Renal cortical epithelial cell (primary cell): Measurements from ENCODE around the gene ATP6V1C2. TPM values are rescaled to one million over a fixed set of nuclear protein-coding genes. Genes with fewer than 3 reads are reported as not detected.

ENCODE experiments used
- DNase-seq: peaks from one replicate; pipeline ENCODE4 v3.0.0-alpha.2; 2011; ENCODE audit warnings: low read depth
- total RNA-seq: library from RNA; depleted of rRNA; stranded (reverse); fragments of >200 nt; gene quantifications from 2 replicates; pipeline ENCODE4 v1.2.3, GENCODE V29; 2014

ATP6V1C2 gene
- total RNA-seq, 1 donor from 2014 or later: 0.05 TPM

DNA sequence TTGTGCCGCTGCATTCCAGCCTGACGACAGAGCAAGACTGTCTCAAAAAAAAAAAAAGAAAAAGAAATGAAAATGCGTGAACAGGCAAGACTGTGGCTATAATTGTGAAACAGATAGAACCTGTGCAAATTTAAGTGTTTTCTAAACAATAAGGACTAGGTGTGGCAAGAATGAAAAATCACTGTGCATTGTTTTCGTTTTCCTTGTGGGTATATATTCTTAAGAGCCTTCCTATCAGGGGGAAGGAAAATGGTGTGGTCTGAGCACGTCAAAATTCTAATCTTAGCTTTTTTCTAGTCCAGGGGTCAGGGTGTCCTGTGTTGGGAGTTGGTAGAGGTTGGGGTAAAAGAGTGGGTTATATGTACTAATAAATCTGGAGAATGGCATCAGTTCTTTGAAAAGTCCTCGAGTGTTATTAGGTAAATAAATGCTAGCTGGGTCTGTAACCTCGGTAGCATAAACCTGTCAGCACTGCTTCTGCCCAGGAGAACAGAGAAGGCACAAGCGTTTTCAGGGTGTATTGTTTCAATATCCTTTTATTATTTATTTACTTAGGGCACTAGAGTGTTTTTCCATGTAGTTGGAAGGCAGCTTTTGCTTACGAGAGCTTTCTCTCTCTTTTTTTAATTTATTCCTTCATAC lies 11.6 kb downstream of the ATP6V1C2 start:
- DNase-seq: no peak

DNA sequence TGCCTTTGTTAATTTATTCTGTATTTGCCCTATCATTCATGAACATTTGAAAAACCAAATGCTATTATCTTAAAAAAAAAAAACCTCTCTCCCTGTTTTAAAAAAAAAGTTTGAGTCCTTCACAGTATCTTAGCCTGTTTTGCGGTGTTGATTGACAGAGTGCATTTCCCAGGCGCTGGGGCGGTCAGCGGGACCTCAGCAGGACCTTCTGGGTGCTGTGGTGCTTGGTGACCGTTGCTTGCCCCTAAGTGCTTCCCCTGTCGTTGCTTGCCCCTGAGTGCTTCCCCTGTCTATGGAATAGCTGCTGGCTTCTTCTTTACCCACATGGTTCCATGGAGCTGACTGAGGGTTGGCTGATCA lies 12.1 kb downstream of the ATP6V1C2 start:
- no peak for DNase-seq

DNA sequence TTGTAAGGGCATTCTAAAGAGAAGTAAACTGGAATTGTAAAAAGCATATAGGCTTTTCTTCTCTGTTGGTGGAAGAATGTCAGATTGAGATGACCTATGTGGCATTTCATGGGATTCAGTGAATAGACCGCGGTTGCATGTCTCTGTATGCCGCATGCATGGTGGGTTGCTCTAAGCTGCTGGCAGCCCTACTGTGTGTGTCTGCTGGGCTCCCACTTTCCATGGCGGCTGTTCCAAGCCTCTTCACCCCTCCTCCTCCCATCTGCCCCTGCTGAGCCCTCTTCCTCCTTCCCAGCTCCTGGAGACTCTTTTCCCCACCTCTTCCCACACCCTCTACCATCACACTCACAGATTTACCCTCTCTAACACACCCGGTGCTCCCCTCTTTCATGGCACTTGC lies 12.6 kb downstream of the ATP6V1C2 start:
- peak; percentile 11 for DNase-seq

DNA sequence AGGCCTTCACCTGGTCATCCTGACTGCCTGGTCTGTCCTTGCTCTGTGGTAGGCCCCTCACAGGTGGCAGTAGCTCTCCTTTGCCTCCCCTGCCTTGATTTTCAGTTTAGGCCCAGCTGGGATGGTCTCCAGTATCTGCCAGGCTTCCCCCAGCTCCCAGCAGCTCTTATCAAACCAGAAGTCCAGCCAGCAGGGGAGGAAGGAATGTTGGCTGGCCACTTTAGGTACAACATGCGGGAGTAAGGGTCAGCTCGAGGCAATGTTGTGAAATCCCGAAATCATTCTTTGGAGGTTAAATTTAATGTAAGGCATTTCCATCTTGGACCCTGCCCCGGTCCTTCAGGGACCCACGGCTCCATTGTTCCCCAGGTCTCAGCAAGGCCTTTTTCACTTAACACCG lies 16.8 kb downstream of the ATP6V1C2 start:
- no peak for DNase-seq

DNA sequence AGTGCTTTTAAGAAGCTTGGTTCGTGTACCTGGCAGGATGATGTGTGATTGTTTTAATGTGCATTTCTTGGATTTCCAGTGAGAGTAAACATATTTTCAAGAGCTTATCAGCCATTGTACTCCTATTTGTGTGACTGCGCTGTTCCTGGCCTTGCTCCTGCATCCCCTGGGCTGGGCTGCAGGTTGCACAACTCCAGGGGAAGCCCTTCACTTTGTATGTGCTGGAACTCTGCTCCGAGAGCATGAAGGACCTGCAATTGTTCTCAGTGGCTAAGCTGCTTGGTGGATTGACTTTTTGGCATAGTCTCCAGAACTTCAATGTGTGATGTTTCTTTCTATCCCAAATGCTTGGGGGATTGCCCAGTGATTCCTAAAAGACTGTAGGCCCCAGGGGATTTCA lies 18.8 kb downstream of the ATP6V1C2 start:
- no peak for DNase-seq

DNA sequence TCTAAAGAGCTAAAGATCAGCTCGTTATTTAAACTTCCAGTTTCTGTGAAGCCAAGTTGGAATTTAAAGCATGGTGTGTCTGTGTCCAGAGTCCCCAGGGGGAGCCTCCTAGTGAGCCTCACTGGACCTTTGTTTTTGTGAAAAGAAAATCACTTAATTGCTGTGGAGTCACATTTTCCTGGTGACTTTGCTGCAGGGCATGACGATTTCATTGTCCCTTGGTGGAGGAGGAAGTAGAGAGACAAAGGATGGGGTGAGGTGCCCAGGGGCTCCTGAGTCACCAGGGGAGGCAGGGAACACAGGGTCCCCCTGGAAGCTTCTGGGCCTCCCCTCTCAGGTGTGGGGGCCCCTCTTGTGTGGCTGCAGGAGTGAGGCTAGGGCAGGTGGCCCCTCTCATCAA lies 19.7 kb downstream of the ATP6V1C2 start:
- no peak for DNase-seq

DNA sequence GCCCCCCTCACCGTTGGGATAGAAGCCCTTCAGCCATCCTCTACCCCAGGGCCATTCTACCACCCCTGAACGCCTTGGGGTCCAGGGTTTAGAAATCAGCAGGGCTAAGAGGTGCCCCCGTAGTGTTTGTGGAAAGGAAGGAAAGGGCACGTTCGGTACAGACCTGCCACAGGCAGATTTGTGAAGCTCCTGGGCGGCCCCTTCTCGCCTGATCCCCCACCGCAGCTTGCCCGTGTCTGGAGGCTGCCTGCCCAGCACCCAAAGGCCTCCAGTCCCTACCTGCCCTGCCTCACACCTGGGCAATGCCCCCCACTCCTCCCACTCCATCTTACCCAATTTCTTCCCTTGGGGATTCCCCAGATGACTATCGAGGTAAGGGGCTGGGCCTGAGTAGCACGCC lies 21.2 kb downstream of the ATP6V1C2 start:
- no peak for DNase-seq

DNA sequence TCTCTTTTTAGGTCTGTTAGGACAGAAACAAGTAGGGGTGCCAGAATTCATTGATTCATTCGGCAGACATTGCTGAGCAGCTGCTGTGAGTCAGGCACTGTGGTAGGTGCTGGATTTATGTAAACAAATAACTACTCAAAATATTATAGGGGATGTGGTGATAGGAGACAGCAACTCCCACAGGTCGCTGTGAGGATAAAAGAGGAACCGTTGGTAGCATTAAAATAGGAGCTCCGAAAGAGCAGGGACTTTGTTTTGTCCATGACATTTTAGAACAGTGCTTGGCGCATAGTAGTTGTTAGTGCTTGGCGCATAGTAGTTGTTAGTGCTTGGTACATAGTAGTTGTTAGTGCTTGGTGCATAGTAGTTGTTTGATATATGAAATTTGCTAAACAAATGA lies 29.2 kb downstream of the ATP6V1C2 start:
- no peak for DNase-seq

DNA sequence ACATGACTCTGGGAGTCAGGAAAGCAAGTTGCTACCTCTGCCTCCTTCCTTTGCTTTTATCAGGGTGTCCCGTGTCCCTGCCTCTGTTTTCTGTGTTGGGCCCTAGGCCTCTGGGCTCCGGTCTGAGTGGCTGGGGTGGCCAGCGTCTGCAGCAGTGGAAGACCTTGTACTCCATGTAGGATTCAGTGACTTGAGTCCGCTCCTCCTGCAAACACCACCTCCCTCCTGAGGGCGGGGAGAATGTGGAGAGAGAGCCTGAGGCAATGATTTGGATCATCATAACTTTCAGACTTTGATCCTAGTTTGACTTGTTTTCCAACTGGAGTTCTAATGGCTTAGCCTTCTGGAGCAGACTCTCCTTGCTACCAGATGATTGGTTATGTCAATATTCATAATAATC lies 30.8 kb downstream of the ATP6V1C2 start:
- no peak for DNase-seq

DNA sequence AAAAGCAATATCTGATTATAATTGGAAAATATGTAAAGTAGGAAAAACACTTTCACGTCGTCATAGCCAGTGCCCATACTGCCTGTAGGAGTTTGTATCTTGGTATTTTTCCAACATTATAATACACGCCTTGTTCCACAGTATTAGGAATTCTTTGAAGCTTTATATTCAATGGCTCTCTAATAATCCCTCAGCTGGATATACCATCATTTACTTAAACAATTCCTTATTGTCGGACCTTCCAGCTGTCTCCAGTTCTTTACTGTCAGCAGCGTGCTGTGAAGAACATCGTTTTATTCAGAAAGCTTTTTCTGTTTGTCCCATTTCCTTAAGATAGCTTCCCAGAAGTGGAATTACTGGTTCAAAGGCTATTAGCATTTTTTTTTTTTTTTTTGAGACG lies 31.7 kb downstream of the ATP6V1C2 start:
- no peak for DNase-seq

DNA sequence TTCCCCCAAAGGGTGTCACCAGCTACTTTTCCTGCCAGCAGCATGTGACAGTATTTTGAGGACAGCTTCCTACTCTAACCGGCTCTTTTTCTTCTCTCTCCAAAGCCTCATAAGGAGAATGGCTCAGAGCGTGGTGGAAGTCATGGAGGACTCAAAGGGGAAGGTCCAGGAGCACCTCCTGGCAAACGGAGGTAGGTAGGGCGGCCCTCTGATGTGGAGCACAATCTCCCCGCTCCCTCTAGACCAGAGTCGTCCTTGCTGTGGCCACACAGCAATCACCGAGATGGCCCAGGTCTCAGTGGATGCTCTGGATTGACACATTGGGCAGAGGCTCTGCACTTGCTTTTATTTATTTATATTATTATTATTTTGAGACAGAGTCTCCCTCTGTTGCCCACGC lies 32.4 kb downstream of the ATP6V1C2 start:
- no peak for DNase-seq

DNA sequence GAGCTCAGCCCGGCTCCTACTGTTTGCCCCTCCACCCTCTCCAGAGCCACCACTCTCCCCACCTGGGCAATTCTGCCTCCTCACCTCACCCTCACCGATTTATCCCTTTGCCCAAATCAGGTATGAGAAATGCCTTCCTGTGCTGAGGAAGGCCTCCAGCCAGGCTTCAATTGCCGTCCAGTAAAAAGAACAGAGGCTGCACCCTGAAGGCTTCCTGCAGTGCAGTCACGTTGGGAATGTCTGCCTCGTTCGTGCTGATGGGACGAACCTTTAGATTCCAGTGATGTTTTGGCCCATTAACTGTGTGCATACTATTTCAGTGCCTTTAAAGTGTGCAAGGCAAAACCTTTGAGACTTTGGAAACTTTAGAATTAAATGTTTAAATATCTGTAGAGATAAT lies 34.2 kb downstream of the ATP6V1C2 start:
- DNase-seq: no peak

DNA sequence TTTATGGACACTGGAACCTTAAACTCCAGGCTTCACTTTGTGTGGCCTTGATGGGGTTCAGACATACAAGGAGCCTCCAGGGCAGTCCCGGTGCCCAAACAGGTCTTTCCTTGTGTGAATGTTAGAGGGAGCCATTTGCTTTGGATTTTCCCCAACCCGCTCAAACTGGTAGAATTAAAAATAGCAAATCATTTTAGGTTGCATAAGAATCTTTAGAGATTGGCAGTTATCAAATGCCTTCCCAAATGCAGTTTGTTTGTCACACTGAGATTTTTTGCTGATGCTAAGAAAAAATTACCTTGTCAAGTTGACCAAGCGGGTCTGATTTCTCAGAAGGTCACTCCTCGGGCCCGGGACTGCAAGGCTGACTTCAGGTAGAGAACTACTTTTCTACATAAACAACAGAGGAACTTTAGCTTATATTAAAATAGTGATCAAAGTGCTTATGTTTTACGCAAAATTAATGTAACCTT lies 36.4 kb downstream of the ATP6V1C2 start:
- DNase-seq: no peak

DNA sequence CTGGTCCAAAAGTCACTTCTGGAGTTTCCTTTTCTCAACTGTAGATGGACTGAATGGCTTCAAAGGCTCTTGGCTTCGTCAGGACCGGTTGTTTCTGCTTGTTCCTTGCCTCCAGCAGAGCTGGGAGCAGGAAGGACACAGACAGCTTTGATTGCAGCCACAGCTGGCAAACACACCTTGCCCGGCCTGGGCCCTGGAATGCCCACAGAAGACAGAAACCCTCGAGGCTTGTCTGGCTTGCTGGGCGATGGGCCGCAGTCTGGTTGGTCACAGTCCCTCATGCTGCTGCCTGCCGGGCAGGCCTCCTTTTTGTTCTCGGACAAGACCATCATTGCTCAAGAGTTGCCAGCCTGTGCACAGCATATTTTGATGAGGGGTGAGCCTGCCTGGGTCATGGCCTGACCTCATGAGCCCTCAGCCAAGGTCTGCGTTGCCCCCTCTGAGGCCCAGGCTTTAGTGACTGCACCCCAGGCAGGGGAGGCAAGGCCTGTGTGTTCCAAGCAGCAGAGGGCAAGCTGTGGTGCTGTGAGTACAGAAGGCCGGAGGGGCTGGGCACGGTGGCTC lies 37.8 kb downstream of the ATP6V1C2 start:
- DNase-seq: no peak

DNA sequence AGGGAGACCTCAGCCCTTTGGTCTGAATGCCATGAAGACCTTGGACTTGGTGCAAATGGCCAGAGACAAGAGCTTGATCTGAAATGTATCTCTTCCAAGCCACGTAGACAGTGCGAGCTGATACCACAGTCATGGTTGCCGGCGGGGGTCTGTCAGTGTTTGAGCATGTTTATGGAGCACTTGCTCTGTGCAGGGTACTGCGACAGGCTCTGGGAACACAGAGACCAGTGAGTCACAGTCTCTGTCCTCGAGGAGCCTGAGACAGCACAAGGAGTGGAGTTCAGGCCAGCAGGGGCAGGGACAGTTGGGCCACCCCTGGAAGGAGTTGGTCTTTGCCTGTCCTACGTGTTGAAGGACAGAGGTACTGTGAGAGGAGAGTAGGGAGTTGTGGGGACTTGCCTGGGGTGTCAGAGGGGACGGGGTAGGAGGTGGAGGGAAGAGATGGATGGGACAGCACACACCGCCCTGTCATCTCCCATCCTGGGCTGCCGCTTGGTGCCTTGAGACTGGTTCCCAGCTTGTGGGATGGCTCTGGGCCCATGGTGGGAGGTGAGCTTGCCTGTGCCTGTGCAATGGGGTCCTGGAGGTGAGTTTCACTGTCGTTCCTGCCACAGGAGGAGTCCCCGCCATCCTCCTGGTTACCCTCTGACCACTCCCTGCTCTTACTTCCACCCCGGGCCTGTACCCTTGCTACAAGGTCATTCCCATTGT lies 39.5 kb downstream of the ATP6V1C2 start:
- DNase-seq: no peak

DNA sequence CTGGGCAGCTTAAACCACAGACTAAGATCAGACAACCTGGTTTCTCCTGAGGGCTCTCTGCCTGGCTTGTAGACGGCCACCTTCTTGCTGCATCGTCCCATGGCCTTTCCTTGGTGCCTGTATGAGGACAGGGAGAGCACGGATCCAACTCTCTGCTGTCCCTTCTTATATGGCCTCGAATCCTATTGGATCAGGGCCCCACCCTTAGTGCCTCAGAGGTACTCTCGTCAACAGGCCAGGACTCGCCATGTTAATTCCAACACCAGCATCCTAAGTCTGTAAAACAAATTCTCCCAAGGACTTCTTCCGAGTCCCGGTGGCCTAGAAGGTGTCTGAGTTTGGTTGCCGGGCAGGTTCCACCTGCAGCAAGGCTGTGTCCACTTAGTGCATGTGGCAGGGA lies 40.2 kb downstream of the ATP6V1C2 start:
- DNase-seq: no peak

DNA sequence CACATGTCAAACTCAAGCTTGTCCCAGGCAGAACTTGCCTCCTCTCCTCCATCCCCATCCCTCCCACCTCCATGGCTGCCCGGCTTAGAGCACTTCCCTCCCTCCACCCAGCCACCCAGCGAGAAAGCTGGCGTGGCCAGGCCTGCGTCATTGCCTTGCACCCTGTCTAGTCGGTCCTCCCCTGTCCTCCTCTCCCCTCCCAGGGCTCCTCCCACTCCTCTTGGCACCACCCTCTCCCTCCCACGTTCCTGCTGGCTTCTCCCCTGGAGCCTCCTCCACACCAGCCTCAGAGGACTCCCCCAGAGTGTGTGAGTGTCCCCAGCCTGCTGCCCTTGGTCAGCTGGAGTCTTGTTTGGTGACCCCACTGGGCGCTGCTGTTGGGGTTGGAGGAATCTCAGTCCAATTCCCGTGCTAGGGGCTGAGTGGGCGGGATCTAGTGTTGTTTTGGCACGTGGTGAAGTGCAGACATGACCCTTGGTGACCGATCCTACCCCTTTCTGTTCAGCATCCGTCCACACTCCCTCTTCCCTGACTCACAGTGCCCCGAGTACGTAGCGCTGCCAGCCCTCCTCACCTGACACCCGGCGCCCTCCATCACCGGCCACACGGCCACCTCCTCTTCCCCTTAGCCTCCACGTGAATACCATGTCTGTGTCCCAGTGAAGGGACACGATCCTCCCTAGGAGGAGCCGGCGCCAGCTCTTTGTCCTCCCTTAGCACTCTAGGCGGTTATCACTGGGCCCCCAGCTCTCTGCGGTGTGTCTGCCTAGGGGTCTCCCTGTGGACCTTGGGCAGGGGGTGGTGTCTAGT lies 41.4 kb downstream of the ATP6V1C2 start:
- peak; percentile 14 for DNase-seq

DNA sequence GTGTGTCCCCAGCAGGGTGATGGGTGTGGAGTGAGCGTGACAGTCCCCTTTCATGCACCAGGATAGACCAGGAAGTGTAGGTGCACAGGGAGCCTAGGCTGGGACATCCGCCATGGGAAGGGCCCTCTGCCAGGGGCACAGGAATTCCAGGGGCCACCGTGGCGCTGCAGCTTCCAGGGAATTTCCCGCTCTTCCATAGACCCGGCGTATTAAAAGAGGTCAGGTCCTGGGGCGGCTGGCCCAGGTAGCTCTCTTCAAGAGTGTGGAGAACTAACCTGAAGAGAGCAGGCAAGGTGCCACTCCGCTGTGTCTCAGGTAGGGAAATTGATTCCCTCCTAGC lies 42.0 kb downstream of the ATP6V1C2 start:
- DNase-seq: no peak

DNA sequence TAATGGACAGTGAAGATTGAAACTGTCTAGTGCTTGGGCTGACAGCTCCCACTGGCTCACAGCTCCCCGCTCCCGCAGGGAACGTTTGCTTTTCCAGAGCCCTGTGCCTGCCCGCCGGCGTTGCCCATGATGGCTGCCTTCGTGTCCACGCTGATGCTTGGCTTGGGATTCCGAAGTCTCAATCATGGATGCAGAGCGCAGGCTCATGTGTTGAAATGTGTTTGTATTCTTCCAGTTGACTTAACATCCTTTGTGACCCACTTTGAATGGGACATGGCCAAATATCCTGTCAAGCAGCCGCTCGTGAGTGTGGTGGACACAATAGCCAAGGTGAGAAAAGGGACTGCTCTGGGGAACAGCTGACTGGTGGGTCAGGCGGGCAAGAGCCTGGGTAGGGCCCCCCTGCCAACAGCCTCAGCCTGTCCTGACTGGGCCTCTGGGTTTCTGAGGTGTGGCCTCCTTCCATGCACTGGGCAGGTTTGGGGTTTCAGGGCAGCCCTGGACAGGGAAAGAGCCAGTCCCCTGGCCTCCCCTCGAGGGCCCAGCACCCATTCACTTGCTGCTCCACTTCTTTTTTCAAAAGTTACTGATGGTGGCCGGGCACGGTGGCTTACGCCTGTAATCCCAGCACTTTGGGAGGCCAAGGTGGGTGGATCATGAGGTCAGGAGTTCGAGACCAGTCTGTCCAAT lies 42.8 kb downstream of the ATP6V1C2 start:
- no peak for DNase-seq

DNA sequence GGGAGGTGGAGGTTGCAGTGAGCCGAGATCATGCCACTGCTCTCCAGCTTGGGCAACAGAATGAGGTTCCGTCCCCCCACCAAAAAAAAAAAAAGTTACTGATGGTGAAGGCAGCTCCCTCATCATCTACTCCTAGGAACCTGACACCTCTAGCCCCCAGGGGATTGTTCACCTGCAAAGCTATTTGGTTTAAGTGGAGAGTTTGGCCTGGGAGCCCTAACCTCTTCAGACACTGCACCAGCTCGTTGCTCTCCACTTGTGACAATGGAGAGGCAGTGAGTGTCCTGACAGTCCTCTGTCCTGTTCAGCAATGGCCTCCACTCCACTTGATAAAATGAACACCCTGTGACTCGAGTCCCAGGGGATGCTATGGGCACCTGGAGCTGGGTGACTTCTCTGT lies 43.5 kb downstream of the ATP6V1C2 start:
- DNase-seq: no peak

DNA sequence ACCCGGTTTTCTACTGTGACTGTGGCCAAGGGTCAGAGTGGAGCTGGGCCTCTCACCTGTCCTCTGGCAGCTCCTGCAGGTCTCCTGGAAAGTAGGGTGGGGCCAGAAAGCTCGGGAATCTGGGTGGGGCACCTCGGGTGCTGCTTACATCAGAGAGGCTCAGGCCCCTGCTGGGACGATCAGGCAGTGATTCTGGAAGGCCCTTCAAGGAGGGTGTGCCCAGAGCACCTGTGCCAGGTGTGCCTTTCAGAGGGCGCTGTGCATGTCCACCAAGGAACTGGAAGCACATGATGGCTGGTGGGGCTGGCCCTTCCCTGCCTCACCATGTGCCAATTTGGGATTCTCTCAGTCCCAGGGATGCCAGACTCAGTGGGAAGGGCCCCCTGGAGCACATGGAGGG lies 44.0 kb downstream of the ATP6V1C2 start:
- DNase-seq: no peak

DNA sequence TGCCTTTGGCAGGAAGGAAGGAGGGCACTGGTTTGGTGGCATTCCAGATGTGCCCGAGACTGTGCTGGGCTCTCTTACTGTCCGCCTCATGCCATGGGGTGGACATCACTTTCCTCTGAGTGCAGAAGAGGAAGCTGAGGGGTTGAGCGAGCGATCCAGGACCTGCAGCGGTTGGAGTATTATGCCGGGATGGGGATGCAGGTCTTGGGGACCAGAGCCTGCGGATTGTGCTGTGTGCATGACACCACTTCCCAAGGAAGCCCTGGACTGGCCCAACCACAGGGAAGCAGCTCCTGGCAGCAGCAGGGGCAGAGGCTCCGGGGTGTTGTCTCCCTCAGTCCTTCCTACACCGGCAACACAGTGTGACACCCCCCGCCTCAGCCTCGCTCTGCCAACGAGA lies 44.5 kb downstream of the ATP6V1C2 start:
- DNase-seq: no peak
